ENCODE measurements around the gene TOR1AIP2. TPM values are rescaled to one million over a fixed set of nuclear protein-coding genes. Genes with fewer than 3 reads are reported as not detected.
A peak's percentile ranks its signal among the peaks of the same experiment; 100 is the strongest.

TOR1AIP2 gene
- total and polyA plus RNA-seq, 10 of the 15 experiments (the other 5 are each of a cell fraction or from before 2014, with no cell fraction given), result 5.3 to 38.9 (median 15.4) TPM

GRCh38 chr1:179831852-179832699 is 45.5 kb downstream of the TOR1AIP2 start:
- 76% methylated on average over 9 of the region's 9 CpGs for WGBS (ENCODE audit: insufficient coverage, insufficient replicate concordance, low lambda C conversion rate, missing lambda C conversion rate)
- no peaks in the 10 kb centered on the region for H3K27me3 ChIP-seq (replicated peaks in 1 of 2; ENCODE audit: control insufficient read depth in 2 of 2, insufficient read depth in 2 of 2, low read length in 1 of 2)
- peaks cover 3% of the 10 kb centered on the region; the same call in 1 of the 2 replicates for H3K4me1 ChIP-seq (ENCODE audit: control insufficient read depth, insufficient read depth, low read length)
- H3K27ac ChIP-seq (ENCODE audit: control insufficient read depth, insufficient read depth), result no peak overlapping the region
- CTCF ChIA-PET, result interaction anchor here (1.4 to 1.7 kb wide), 2 partner anchors 9 to 17 kb away, joined by 4 to 11 read pairs; no protein-coding TSS in a partner anchor
- H2AFZ ChIP-seq (ENCODE audit: control insufficient read depth, low read depth, low read length), result no peak overlapping the region
- SMC1A ChIA-PET (ENCODE audit: uncharacterized antibody, unreplicated experiment), result no interaction called here
- H3K79me2 ChIP-seq (ENCODE audit: control insufficient read depth, insufficient read depth, low read length), result no peaks in the 10 kb centered on the region
- FAIRE-seq, result no peak
- no peak overlapping the region for H3K4me3 ChIP-seq
- in situ Hi-C loops (cut with MboI), result no loop called here
- H3K36me3 ChIP-seq (ENCODE audit: control insufficient read depth in 2 of 2, insufficient read depth in 2 of 2, low read length in 1 of 2), result no peaks in the 10 kb centered on the region
- RAD21 ChIA-PET (ENCODE audit: unreplicated experiment), result interaction anchor here (1.2 kb wide), 1 partner anchor 17 kb away, joined by 4 read pairs; no protein-coding TSS in a partner anchor
- ATAC-seq, result peak; percentile 40
- H3K9me3 ChIP-seq (replicated peaks; ENCODE audit: control insufficient read depth, insufficient read depth, low read length), result no peaks in the 10 kb centered on the region
- intact Hi-C loops (cut with micrococcal nuclease; ENCODE audit: unreplicated experiment), result no loop called here
- no peaks in the 10 kb centered on the region for H4K20me1 ChIP-seq (ENCODE audit: control insufficient read depth, insufficient read depth)
- BruUV-seq (replicated peaks), result no TSS peak
- DNase-seq (ENCODE audit: low read depth, low spot score), result no peak
- POLR2A ChIA-PET, result interaction anchor here (1.1 kb wide), 1 partner anchor 9 kb away, joined by 3 read pairs; no protein-coding TSS in a partner anchor
- no peak overlapping the region for H3K9ac ChIP-seq (ENCODE audit: control insufficient read depth, insufficient read depth, low read length)
- H3K4me2 ChIP-seq (ENCODE audit: control insufficient read depth, insufficient read depth), result no peak overlapping the region
- no peak for TF ChIP-seq ETV6 (conservative IDR thresholded peaks at IDR 0.05 in 1 of 2, IDR thresholded peaks at IDR 0.05 in 1 of 2; ENCODE audit: borderline replicate concordance in 1 of 2, low read depth in 1 of 2)
- TF ChIP-seq RBBP5 (conservative IDR thresholded peaks at IDR 0.05), result no peak
- no peak for TF ChIP-seq YY1 (IDR thresholded peaks at IDR 0.05; ENCODE audit: low read depth, low read length)
- no peak for TF ChIP-seq SMAD5 (IDR thresholded peaks at IDR 0.05; ENCODE audit: low read depth)
- TF ChIP-seq EP300 (IDR thresholded peaks at IDR 0.05; ENCODE audit: borderline replicate concordance in 1 of 2, control insufficient read depth in 1 of 2, low read depth in 2 of 2, low read length in 2 of 2), result no peak
- no peak for TF ChIP-seq BCL3 (IDR thresholded peaks at IDR 0.05; ENCODE audit: borderline replicate concordance, insufficient read depth, low read depth, low read length, poor library complexity, severe bottlenecking)
- TF ChIP-seq SKIL (IDR thresholded peaks at IDR 0.05; ENCODE audit: low read depth, poor library complexity, severe bottlenecking), result no peak
- TF ChIP-seq ATF7 (IDR thresholded peaks at IDR 0.05; ENCODE audit: low read depth), result no peak
- TF ChIP-seq MLLT1 (IDR thresholded peaks at IDR 0.05), result no peak
- no peak for TF ChIP-seq ZSCAN29 (IDR thresholded peaks at IDR 0.05)
- no peak for TF ChIP-seq TARDBP (IDR thresholded peaks at IDR 0.05; ENCODE audit: borderline replicate concordance)
- TF ChIP-seq IRF4 (IDR thresholded peaks at IDR 0.05; ENCODE audit: low read depth, low read length), result no peak
- TF ChIP-seq CHD2 (IDR thresholded peaks at IDR 0.05; ENCODE audit: borderline replicate concordance, low read depth, low read length), result no peak
- TF ChIP-seq CBX5 (IDR thresholded peaks at IDR 0.05; ENCODE audit: low read depth), result no peak
- no peak for TF ChIP-seq STAT3 (IDR thresholded peaks at IDR 0.05; ENCODE audit: low read depth, low read length)
- no peak for TF ChIP-seq WRNIP1 (IDR thresholded peaks at IDR 0.05; ENCODE audit: borderline replicate concordance, low read depth, low read length)
- TF ChIP-seq SMARCA5 (IDR thresholded peaks at IDR 0.05), result no peak
- no peak for TF ChIP-seq NR2C2 (IDR thresholded peaks at IDR 0.05; ENCODE audit: borderline replicate concordance, control insufficient read depth, insufficient read length, low read depth)
